Measurements from ENCODE around the gene NMUR1.

DNA sequence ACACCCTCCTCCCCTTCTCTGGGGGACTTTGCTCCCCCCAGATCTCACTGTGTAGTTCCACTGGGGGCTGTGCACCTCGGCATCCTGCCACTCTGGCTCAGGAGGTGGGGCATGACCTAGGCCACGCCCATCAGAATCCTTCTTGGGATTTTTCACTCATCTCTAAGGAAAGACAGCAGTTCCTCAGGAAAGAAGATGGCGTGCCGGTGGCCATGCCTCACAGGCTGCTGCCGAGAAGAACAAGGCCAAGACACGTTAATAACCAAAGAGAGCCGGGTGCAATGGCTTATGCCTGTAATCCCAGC is 3.2 kb downstream of the NMUR1 start:
- TF ChIP-seq, protein P1, sequence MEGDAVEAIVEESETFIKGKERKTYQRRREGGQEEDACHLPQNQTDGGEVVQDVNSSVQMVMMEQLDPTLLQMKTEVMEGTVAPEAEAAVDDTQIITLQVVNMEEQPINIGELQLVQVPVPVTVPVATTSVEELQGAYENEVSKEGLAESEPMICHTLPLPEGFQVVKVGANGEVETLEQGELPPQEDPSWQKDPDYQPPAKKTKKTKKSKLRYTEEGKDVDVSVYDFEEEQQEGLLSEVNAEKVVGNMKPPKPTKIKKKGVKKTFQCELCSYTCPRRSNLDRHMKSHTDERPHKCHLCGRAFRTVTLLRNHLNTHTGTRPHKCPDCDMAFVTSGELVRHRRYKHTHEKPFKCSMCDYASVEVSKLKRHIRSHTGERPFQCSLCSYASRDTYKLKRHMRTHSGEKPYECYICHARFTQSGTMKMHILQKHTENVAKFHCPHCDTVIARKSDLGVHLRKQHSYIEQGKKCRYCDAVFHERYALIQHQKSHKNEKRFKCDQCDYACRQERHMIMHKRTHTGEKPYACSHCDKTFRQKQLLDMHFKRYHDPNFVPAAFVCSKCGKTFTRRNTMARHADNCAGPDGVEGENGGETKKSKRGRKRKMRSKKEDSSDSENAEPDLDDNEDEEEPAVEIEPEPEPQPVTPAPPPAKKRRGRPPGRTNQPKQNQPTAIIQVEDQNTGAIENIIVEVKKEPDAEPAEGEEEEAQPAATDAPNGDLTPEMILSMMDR (IDR thresholded peaks at IDR 0.05) = no peak
- TF ChIP-seq POLR2A (IDR thresholded peaks at IDR 0.05) = no peak
